Cardiac muscle cell (in vitro differentiated cells and primary cell): ENCODE results near the gene SCGN. TPM values are rescaled to one million over a fixed set of nuclear protein-coding genes. Genes with fewer than 3 reads are reported as not detected.

Source experiments
- DNase-seq, 2 donors: peaks; one replicate each; pipeline versions ENCODE4 v3.0.0 to v3.0.0-alpha.2; 2010 to 2017; ENCODE audit warnings: low read depth in 1 of 2, low spot score in 1 of 2
- H3K27ac ChIP-seq: fragments of 200-600 bp; sonication (generic); 2 replicates; pipeline ENCODE4 v1.5.1; 2016
- H3K27me3 ChIP-seq: fragments of 200-600 bp; sonication (generic); 2 replicates; pipeline ENCODE4 v1.6.0; 2016; ENCODE audit warnings: control low read depth
- H3K36me3 ChIP-seq: fragments of 200-600 bp; sonication (generic); 2 replicates; pipeline ENCODE4 v1.5.1; 2016; ENCODE audit warnings: control low read depth
- H3K4me1 ChIP-seq: fragments of 200-600 bp; sonication (generic); 2 replicates; pipeline ENCODE4 v1.8.1; 2017; ENCODE audit warnings: low read depth, mild to moderate bottlenecking, mixed run types
- H3K4me3 ChIP-seq: fragments of 200-600 bp; sonication (generic); 2 replicates; pipeline ENCODE4 v1.5.1; 2016; ENCODE audit warnings: mild to moderate bottlenecking
- H3K9me3 ChIP-seq: fragments of 200-600 bp; sonication (generic); 2 replicates; pipeline ENCODE4 v1.5.1; 2017; ENCODE audit warnings: low read depth, mild to moderate bottlenecking, control low read depth
- polyA plus RNA-seq: library from polyadenylated mRNA; unstranded; fragments of >200 nt; fragmentation: Nextera tagmentation; extraction: Ambion mirVana; gene quantifications from 2 replicates; pipeline ENCODE4 v1.2.1, GENCODE V29; 2016
- total RNA-seq: library from RNA; depleted of rRNA; stranded (reverse); fragments of >200 nt; gene quantifications from 2 replicates; pipeline ENCODE4 v1.2.3, GENCODE V29; 2016
- TF ChIP-seq, protein P1 (sequence below): IDR thresholded peaks from 2 replicates; pipeline ENCODE4 v1.5.1; 2012; ENCODE audit warnings: low read depth, mild to moderate bottlenecking, low read length

The SCGN gene
- total and polyA plus RNA-seq, 2 experiments from 2014 or later: not detected

GRCh38 chr6:25685251-25685650 lies 33.2 kb downstream of the SCGN start:
- TF ChIP-seq, protein P1, sequence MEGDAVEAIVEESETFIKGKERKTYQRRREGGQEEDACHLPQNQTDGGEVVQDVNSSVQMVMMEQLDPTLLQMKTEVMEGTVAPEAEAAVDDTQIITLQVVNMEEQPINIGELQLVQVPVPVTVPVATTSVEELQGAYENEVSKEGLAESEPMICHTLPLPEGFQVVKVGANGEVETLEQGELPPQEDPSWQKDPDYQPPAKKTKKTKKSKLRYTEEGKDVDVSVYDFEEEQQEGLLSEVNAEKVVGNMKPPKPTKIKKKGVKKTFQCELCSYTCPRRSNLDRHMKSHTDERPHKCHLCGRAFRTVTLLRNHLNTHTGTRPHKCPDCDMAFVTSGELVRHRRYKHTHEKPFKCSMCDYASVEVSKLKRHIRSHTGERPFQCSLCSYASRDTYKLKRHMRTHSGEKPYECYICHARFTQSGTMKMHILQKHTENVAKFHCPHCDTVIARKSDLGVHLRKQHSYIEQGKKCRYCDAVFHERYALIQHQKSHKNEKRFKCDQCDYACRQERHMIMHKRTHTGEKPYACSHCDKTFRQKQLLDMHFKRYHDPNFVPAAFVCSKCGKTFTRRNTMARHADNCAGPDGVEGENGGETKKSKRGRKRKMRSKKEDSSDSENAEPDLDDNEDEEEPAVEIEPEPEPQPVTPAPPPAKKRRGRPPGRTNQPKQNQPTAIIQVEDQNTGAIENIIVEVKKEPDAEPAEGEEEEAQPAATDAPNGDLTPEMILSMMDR: no peak
- no peak for DNase-seq
- Histone ChIP-seq H3K9me3 (no peaks in the 10 kb centered on the region), H3K27me3 (no peaks in the 10 kb centered on the region), H3K27ac (no peak overlapping the region), H3K4me3 (no peak overlapping the region), H3K4me1 (no peaks in the 10 kb centered on the region), H3K36me3 (no peaks in the 10 kb centered on the region)

GRCh38 chr6:25685896-25686295 lies 33.9 kb downstream of the SCGN start:
- no peak for DNase-seq
- H3K27ac ChIP-seq: no peak overlapping the region
- H3K36me3 ChIP-seq: no peaks in the 10 kb centered on the region
- H3K4me3 ChIP-seq: no peak overlapping the region
- TF ChIP-seq, protein P1: no peak
- no peaks in the 10 kb centered on the region for H3K4me1 ChIP-seq
- H3K9me3 ChIP-seq: no peaks in the 10 kb centered on the region
- H3K27me3 ChIP-seq: no peaks in the 10 kb centered on the region

DNA sequence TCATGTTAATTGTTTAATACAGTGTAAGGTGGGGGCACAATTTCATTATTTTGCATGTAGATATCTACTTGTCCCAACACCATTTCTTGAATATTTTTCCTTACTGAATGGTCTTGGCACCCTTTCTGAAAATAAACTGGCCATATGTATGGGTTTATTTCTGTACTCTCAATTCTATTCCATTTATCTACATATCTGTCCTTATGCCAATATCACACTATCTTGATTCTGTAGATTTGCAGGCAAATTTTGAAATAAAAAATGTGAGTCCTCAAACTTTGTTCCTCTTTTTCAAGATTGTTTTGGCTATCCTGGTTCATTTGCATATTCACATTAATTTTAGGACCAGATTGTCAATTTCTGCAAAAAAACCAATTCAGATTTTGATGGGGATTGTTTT lies 34.8 kb downstream of the SCGN start:
- Histone ChIP-seq H3K27ac (no peak overlapping the region), H3K36me3 (no peaks in the 10 kb centered on the region), H3K9me3 (no peaks in the 10 kb centered on the region), H3K27me3 (no peaks in the 10 kb centered on the region), H3K4me1 (no peaks in the 10 kb centered on the region), H3K4me3 (no peak overlapping the region)
- no peak for DNase-seq
- TF ChIP-seq, protein P1: no peak

DNA sequence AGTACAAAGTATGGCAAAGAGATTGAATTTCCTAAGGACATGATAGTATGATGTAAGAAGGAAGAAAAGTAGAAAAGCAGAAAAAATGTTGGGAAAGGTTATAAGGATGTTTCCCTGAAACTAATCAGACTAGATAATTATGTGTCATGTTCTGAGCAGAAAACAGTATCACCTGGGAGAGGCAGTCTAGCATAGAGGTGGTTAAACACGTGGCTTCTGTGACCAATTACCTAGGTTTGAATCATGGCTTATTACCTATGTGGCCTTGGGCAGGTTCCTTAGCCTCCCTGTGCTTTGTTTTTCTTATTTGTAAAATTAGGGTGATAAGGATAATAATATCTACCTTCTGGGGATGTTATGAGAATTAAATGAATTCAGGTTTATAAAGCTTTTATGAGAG lies 38.0 kb downstream of the SCGN start:
- no peaks in the 10 kb centered on the region for H3K36me3 ChIP-seq
- TF ChIP-seq, protein P1: no peak
- H3K4me1 ChIP-seq: no peaks in the 10 kb centered on the region
- DNase-seq: no peak
- H3K27ac ChIP-seq: no peak overlapping the region
- H3K9me3 ChIP-seq: no peaks in the 10 kb centered on the region
- H3K4me3 ChIP-seq: no peak overlapping the region
- no peaks in the 10 kb centered on the region for H3K27me3 ChIP-seq

- Histone ChIP-seq H3K9me3 (no peaks in the 10 kb centered on the region), H3K4me1 (no peaks in the 10 kb centered on the region), H3K27ac (no peak overlapping the region), H3K4me3 (no peak overlapping the region), H3K36me3 (no peaks in the 10 kb centered on the region), H3K27me3 (no peaks in the 10 kb centered on the region)
- TF ChIP-seq, protein P1: no peak
- no peak for DNase-seq
Measured at GRCh38 chr6:25691894-25692293, 39.9 kb downstream of the SCGN start.

- TF ChIP-seq, protein P1: no peak
- no peaks in the 10 kb centered on the region for H3K9me3 ChIP-seq
- no peak for DNase-seq
Measured at GRCh38 chr6:25692472-25692871, 40.5 kb downstream of the SCGN start.

More at GRCh38 chr6:25692472-25692871, 40.5 kb downstream of the SCGN start:
- Histone ChIP-seq H3K27ac (no peak overlapping the region), H3K4me3 (no peak overlapping the region), H3K27me3 (no peaks in the 10 kb centered on the region), H3K36me3 (no peaks in the 10 kb centered on the region), H3K4me1 (no peaks in the 10 kb centered on the region)
